HEK293 (cell line): Measurements from ENCODE around the gene KLHL4.
"Not testable (repeated sequence)": the region's sequence is repeated elsewhere in the genome, so short reads cannot be mapped to it uniquely, and the experiment has no call there.

Experiments used
- CTCF ChIA-PET: fragments of 350-600 bp; formaldehyde crosslinking; extraction: SDS; loops from one replicate; lab custom pipeline; 2021; ENCODE audit warnings: antibody characterized with exemption; lab: Yijun Ruan, JAX
- POLR2A ChIA-PET: fragments of 300-600 bp; formaldehyde crosslinking; extraction: SDS; loops from one replicate; lab custom pipeline; 2020; ENCODE audit warnings: antibody characterized with exemption, inconsistent platforms; lab: Yijun Ruan, JAX
- H3K27ac ChIP-seq: fragments of 200-500 bp; sonication (Bioruptor generic); 2 replicates; pipeline ENCODE4 v1.5.1; 2014; ENCODE audit warnings: low read depth, low read length, control low read depth, inconsistent platforms; ENCODE audit errors: extremely low read depth
- H3K36me3 ChIP-seq, 2 experiments: fragments of 200-500 bp in 1 of 2; sonication (Bioruptor generic) in 1 of 2; 1 replicate in 1 of 2; 2 replicates in 1 of 2; pipeline ENCODE4 v1.5.1; 2014 to 2017; ENCODE audit warnings: inconsistent platforms in 2 of 2, low read length in 2 of 2; ENCODE audit not compliant: control insufficient read depth in 2 of 2, insufficient read depth in 1 of 2
- H3K4me1 ChIP-seq: fragments of 200-500 bp; sonication (Bioruptor generic); 2 replicates; pipeline ENCODE4 v1.5.1; 2014; ENCODE audit warnings: mild to moderate bottlenecking, low read length, inconsistent platforms; ENCODE audit not compliant: control insufficient read depth, insufficient read depth
- H3K4me3 ChIP-seq: 2 replicates; pipeline ENCODE4 v1.5.1; 2011; ENCODE audit warnings: low read depth, mild to moderate bottlenecking, control low read depth, low read length, moderate library complexity
- H3K9me3 ChIP-seq: fragments of 200-500 bp; sonication (Bioruptor generic); 2 replicates; pipeline ENCODE4 v1.5.1; 2014; ENCODE audit warnings: low read depth, low read length, inconsistent platforms; ENCODE audit not compliant: control insufficient read depth, insufficient read depth
- HOXD13 ChIP-seq: sonication (generic); formaldehyde crosslinking; IDR thresholded peaks from 2 replicates; pipeline ENCODE4 v1.8.0; 2022; ENCODE audit warnings: missing genetic modification reagents, borderline replicate concordance
- MZF1 ChIP-seq: fragments of 450-650 bp; formaldehyde crosslinking; IDR thresholded peaks from 2 replicates; pipeline ENCODE4 v1.5.1; 2017; ENCODE audit warnings: missing biosample characterization, missing genetic modification characterization, borderline replicate concordance
- PRDM2 ChIP-seq: fragments of 450-650 bp; formaldehyde crosslinking; IDR thresholded peaks from 2 replicates; pipeline ENCODE4 v1.5.1; 2016; ENCODE audit warnings: missing biosample characterization, missing genetic modification characterization, borderline replicate concordance
- TSHZ1 ChIP-seq: fragments of 450-650 bp; formaldehyde crosslinking; IDR thresholded peaks from 2 replicates; pipeline ENCODE4 v1.5.1; 2016; ENCODE audit warnings: missing biosample characterization, missing genetic modification characterization, borderline replicate concordance
- ZBTB10 ChIP-seq: fragments of 450-650 bp; formaldehyde crosslinking; IDR thresholded peaks from 2 replicates; pipeline ENCODE4 v1.5.1; 2016; ENCODE audit warnings: missing biosample characterization, missing genetic modification characterization
- ZFHX2 ChIP-seq: fragments of 450-650 bp; formaldehyde crosslinking; conservative IDR thresholded peaks from 2 replicates; pipeline ENCODE4 v1.5.1; 2016; ENCODE audit warnings: missing biosample characterization, missing genetic modification characterization
- ZFP37 ChIP-seq: fragments of 450-650 bp; formaldehyde crosslinking; IDR thresholded peaks from 2 replicates; pipeline ENCODE4 v1.5.1; 2016; ENCODE audit warnings: missing biosample characterization, missing genetic modification characterization
- ZNF10 ChIP-seq: fragments of 450-650 bp; formaldehyde crosslinking; IDR thresholded peaks from 2 replicates; pipeline ENCODE4 v1.5.1; 2017; ENCODE audit warnings: missing biosample characterization, missing genetic modification characterization
- ZNF157 ChIP-seq: fragments of 450-650 bp; formaldehyde crosslinking; IDR thresholded peaks from 2 replicates; pipeline ENCODE4 v1.5.1; 2016; ENCODE audit warnings: missing biosample characterization, missing genetic modification characterization
- ZNF169 ChIP-seq: fragments of 450-650 bp; formaldehyde crosslinking; IDR thresholded peaks from 2 replicates; pipeline ENCODE4 v1.5.1; 2016; ENCODE audit warnings: missing biosample characterization, missing genetic modification characterization
- ZNF366 ChIP-seq: fragments of 450-650 bp; formaldehyde crosslinking; conservative IDR thresholded peaks from 2 replicates; pipeline ENCODE4 v1.5.1; 2016; ENCODE audit warnings: missing biosample characterization, missing genetic modification characterization
- ZNF37A ChIP-seq: fragments of 450-650 bp; IDR thresholded peaks from 2 replicates; pipeline ENCODE4 v1.5.1; 2018; ENCODE audit warnings: missing biosample characterization, missing genetic modification characterization
- ZNF488 ChIP-seq: fragments of 450-650 bp; formaldehyde crosslinking; IDR thresholded peaks from 2 replicates; pipeline ENCODE4 v1.5.1; 2016; ENCODE audit warnings: missing biosample characterization, missing genetic modification characterization
- ZNF514 ChIP-seq: fragments of 450-650 bp; formaldehyde crosslinking; IDR thresholded peaks from 2 replicates; pipeline ENCODE4 v1.5.1; 2016; ENCODE audit warnings: missing biosample characterization, missing genetic modification characterization
- ZNF585B ChIP-seq: fragments of 450-650 bp; formaldehyde crosslinking; IDR thresholded peaks from 2 replicates; pipeline ENCODE4 v1.5.1; 2016; ENCODE audit warnings: missing biosample characterization, missing genetic modification characterization
- ZNF610 ChIP-seq: fragments of 450-650 bp; formaldehyde crosslinking; IDR thresholded peaks from 2 replicates; pipeline ENCODE4 v1.5.1; 2016; ENCODE audit warnings: missing biosample characterization, missing genetic modification characterization, borderline replicate concordance
- ZNF624 ChIP-seq: fragments of 450-650 bp; formaldehyde crosslinking; IDR thresholded peaks from 2 replicates; pipeline ENCODE4 v1.5.1; 2017; ENCODE audit warnings: missing biosample characterization, missing genetic modification characterization
- ZNF645 ChIP-seq: fragments of 450-650 bp; formaldehyde crosslinking; IDR thresholded peaks from 2 replicates; pipeline ENCODE4; 2016; ENCODE audit warnings: missing biosample characterization, missing genetic modification characterization
- ZXDB ChIP-seq: fragments of 450-650 bp; formaldehyde crosslinking; IDR thresholded peaks from 2 replicates; pipeline ENCODE4 v1.5.1; 2016; ENCODE audit warnings: missing biosample characterization, missing genetic modification characterization

Gene KLHL4

GRCh38 chrX:87687703-87688102 is 170.1 kb downstream of the KLHL4 start:
- no peaks in the 10 kb centered on the region for H3K4me1 ChIP-seq
- CTCF ChIA-PET: no interaction called here
- H3K4me3 ChIP-seq: no peak overlapping the region
- H3K27ac ChIP-seq: no peak overlapping the region
- no peak for TF ChIP-seq ZFHX2 (tag by site-specific recombination)
- no peak for TF ChIP-seq ZXDB (tag by site-specific recombination)
- no peak for TF ChIP-seq ZBTB10 (tag by site-specific recombination)
- no peak for TF ChIP-seq ZNF585B (tag by site-specific recombination)
- TF ChIP-seq MZF1 (tag by site-specific recombination): no peak
- TF ChIP-seq TSHZ1 (tag by site-specific recombination): no peak
- TF ChIP-seq ZNF645: no peak
- TF ChIP-seq PRDM2 (tag by site-specific recombination): no peak
- no peak for TF ChIP-seq ZNF37A
- no peak for TF ChIP-seq ZNF610
- no peak for TF ChIP-seq ZNF169 (tag by site-specific recombination)
- no peak for TF ChIP-seq ZNF157 (tag by site-specific recombination)
- no peak for TF ChIP-seq ZNF624 (tag by site-specific recombination)
- no peak for TF ChIP-seq ZNF514
- TF ChIP-seq ZNF488 (tag by site-specific recombination): no peak
- TF ChIP-seq ZNF366 (tag by site-specific recombination): no peak
- no peak for TF ChIP-seq ZNF10 (tag by site-specific recombination)
- no peak for TF ChIP-seq ZFP37
- no peak for TF ChIP-seq HOXD13
- no peaks in the 10 kb centered on the region for H3K36me3 ChIP-seq
- POLR2A ChIA-PET: no interaction called here
- H3K9me3 ChIP-seq: no peaks in the 10 kb centered on the region

GRCh38 chrX:87688113-87688748 is 170.6 kb downstream of the KLHL4 start:
- H3K9me3 ChIP-seq, CTCF ChIA-PET, H3K36me3 ChIP-seq, H3K27ac ChIP-seq, H3K4me3 ChIP-seq, POLR2A ChIA-PET, H3K4me1 ChIP-seq: not testable (repeated sequence)

- H3K4me3 ChIP-seq, H3K27ac ChIP-seq, H3K36me3 ChIP-seq, H3K4me1 ChIP-seq, POLR2A ChIA-PET, H3K9me3 ChIP-seq, CTCF ChIA-PET: not testable (repeated sequence)
Measured at GRCh38 chrX:87689218-87689617, 171.6 kb downstream of the KLHL4 start.
